ENCODE data around the gene PPL.

The PPL gene

DNA sequence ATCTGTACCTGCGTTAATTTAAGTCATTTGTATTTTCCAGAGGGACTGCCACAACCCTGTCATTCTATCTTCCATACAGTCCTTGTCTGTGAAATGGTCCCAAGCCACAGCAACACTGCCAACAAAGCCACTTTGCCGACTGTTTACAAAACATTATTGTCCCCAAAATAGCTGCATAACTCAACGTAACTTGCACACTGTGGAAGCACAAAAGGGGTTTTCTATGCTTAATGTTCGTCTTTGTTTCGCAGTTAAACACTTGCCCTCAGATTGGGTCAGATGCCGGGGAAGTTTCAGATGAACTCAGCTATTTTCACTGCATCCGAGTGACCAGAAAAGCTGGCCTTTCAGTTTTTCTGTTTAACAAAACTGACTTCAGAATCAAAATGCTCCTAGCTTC lies 25.8 kb upstream of the PPL start:
- no peak for DNase-seq
- TF ChIP-seq CTCF (IDR thresholded peaks at IDR 0.05; ENCODE audit: low read depth, low read length) = no peak
- H3K9me3 ChIP-seq (ENCODE audit: severe bottlenecking) = no peaks in the 10 kb centered on the region
- H3K27me3 ChIP-seq (ENCODE audit: insufficient read depth, low read depth, severe bottlenecking) = no peaks in the 10 kb centered on the region
- H3K4me3 ChIP-seq (ENCODE audit: low read depth, low read length) = no peak overlapping the region
- H3K36me3 ChIP-seq = no peaks in the 10 kb centered on the region
- no peak overlapping the region for H3K27ac ChIP-seq

- TF ChIP-seq CTCF (IDR thresholded peaks at IDR 0.05; ENCODE audit: low read depth, low read length) = no peak
- Histone ChIP-seq H3K9me3 (ENCODE audit: severe bottlenecking) (no peaks in the 10 kb centered on the region), H3K27ac (no peak overlapping the region), H3K36me3 (no peaks in the 10 kb centered on the region), H3K27me3 (ENCODE audit: insufficient read depth, low read depth, severe bottlenecking) (no peaks in the 10 kb centered on the region), H3K4me3 (ENCODE audit: low read depth, low read length) (no peak overlapping the region)
- DNase-seq = no peak
Observed at GRCh38 chr16:4960579-4960978, 23.6 kb upstream of the PPL start.

DNA sequence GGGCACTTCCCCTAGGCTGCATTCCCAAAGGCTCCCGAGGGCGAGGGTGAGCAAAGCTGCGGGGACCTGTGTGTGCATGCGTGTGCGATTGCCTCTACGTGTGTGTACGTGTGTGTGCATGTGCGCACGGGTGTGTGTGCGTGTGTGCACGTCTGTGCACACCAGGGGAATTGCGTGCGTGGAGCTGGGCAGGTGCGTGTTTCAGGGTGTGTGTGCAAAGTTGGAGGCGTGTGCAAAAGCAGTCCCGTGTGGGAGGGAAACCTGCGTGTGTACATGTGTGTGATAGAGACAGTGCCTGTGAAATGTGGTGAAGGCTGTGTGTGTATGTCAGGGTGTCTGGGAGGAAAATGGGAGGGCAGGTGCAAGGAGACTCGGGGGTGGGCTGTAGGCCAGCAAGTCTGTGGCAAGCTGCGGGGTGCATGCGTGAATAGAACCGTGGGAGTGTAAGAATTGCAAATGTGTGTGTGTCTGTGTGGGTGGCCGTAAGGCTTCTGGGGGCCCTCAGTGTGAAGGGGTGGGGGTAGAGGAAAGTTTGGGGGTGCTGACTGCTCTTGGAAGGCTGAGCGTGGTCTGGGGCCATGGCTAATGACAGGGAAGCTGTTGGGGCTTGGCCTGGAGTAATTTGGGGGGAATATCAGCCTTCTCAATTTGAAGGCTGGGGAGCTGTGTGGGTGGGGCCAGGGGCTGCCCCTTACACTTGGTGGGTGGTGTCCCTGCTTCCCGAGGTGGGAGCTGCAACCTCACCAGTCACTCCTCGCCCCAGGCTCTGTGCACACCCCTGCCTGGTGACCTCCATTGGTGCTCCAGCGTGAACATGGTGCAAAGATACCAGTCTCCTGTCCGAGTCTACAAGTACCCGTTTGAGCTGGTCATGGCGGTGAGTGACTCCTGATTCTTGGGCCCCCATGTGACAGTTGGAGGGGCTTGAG lies 21.8 kb upstream of the PPL start:
- no peak for DNase-seq
- Histone ChIP-seq H3K27me3 (ENCODE audit: insufficient read depth, low read depth, severe bottlenecking) (no peaks in the 10 kb centered on the region), H3K36me3 (no peaks in the 10 kb centered on the region), H3K9me3 (ENCODE audit: severe bottlenecking) (no peaks in the 10 kb centered on the region), H3K4me3 (ENCODE audit: low read depth, low read length) (peak overlapping the region; percentile 60), H3K27ac (no peak overlapping the region)
- no peak for TF ChIP-seq CTCF (IDR thresholded peaks at IDR 0.05; ENCODE audit: low read depth, low read length)

DNA sequence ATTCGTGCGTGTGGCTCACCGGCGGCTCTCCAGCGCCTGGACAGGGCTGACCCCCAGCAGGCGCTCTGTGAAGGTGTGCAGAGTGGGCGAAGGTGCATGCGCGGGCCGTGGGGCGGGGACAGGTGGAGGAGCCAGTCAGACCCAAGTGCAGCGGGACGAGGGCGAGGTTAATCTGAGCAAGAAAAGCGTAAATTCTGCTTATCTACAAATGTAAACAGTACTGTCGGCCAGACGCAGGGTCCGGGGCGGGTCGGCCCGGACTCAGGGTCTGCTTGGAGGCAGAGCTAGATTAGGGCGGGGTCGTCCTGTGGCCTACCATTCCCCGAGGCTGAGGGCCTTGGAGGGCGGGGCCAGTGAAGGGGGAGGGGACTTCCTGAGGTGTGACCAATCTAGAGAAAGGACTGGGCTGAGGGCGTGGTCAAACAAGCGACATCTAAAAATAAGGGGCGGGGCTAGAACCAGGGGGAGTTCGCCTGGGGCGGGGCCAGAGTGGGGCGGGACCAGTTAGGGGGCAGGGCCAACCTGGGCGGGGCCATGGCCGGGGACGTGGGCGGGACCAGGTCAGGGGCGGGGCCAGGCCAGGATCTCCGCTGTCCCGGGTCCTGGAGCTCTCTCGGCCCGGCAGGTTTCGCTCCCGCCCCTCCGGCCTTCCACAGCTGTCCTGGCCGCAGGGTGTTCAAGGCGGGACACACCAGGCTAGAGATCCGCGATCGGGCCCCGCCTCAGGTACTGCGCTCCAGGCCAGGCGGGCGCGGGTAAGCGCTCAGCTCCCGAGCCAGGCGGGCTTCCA lies 21.0 kb upstream of the PPL start, which contains the start of gene SEC14L5:
SEC14L5 (plus strand) TSS at position 611 of the 790 bp plus-strand sequence. CDS start 994 bp downstream, outside the sequence.
- Histone ChIP-seq H3K27me3 (ENCODE audit: insufficient read depth, low read depth, severe bottlenecking) (no peaks in the 10 kb centered on the region), H3K9me3 (ENCODE audit: severe bottlenecking) (no peaks in the 10 kb centered on the region), H3K4me3 (ENCODE audit: low read depth, low read length) (peak within 1 kb of the TSS; percentile 68), H3K27ac (no peak within 1 kb of the TSS), H3K36me3 (no peaks in the 10 kb centered on the region)
- peak; percentile 99 for DNase-seq
- TF ChIP-seq CTCF (IDR thresholded peaks at IDR 0.05; ENCODE audit: low read depth, low read length) = peak; percentile 28; the same call in 1 of the 2 replicates

- Histone ChIP-seq H3K9me3 (ENCODE audit: severe bottlenecking) (no peaks in the 10 kb centered on the region), H3K4me3 (ENCODE audit: low read depth, low read length) (peak overlapping the region; percentile 68), H3K27me3 (ENCODE audit: insufficient read depth, low read depth, severe bottlenecking) (no peaks in the 10 kb centered on the region), H3K36me3 (no peaks in the 10 kb centered on the region), H3K27ac (no peak overlapping the region)
- no peak for DNase-seq
- TF ChIP-seq CTCF (IDR thresholded peaks at IDR 0.05; ENCODE audit: low read depth, low read length) = no peak
Observed at GRCh38 chr16:4957420-4957719, 20.4 kb upstream of the PPL start.

All from WERI-Rb-1 (cell line).